GM18502 (cell line): ENCODE results near the gene SGPP1.
"Not testable (repeated sequence)": the region's sequence is repeated elsewhere in the genome, so short reads cannot be mapped to it uniquely, and the experiment has no call there.

Experiments used
- ATAC-seq: cut with Tn5 transposase; IDR thresholded peaks from one replicate; pipeline ENCODE4 v1.9.1; 2021; ENCODE audit warnings: mild to moderate bottlenecking; ENCODE audit not compliant: unreplicated experiment, poor library complexity

Gene SGPP1

GRCh38 chr14:63642656-63643382 lies 85.0 kb downstream of the SGPP1 start:
- no peak for ATAC-seq

DNA sequence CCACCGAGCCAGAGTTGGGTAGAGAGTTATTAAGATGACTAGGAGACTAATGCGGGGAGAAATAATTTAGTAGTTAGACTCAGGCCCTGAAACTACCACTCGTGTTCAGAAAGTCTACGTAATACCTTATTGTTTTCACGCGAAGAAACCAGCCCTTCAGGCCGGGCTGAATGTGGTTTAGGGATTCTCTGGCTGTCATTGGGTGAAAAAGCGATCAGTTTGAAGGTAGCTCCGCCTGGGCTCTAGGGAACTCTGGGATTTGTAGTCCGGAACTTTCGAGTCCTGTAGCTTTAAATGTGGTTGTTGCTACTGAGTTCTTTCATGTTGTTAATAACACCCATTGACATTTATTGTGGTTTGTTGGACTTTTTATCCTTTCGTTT lies 85.6 kb downstream of the SGPP1 start:
- peak; percentile 65 for ATAC-seq

- peak; percentile 88 for ATAC-seq
Measured at GRCh38 chr14:63641473-63642228, 86.2 kb downstream of the SGPP1 start, which contains the start of gene WDR89. WDR89 (minus strand) TSS chr14:63641871; CDS start chr14:63599942, 41,929 bp downstream.

DNA sequence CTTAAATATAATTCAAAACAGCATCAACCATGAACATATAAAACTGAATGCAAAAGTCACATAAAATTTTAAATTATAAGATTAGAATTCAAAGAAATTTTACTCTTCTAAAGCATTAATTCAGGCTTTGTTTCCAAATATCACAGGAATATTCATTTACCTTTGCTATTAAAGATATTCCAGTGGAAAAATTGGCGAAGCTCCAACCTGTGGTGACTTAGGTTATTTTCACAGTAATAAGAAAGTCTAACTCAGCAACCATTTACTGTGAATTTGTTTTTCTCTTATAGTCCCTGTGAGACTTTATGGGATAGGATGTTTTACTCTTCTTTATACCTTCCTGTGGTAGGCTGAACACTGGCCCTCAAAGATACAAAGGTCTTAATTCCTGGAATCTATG lies 89.4 kb downstream of the SGPP1 start:
- ATAC-seq = no peak

DNA sequence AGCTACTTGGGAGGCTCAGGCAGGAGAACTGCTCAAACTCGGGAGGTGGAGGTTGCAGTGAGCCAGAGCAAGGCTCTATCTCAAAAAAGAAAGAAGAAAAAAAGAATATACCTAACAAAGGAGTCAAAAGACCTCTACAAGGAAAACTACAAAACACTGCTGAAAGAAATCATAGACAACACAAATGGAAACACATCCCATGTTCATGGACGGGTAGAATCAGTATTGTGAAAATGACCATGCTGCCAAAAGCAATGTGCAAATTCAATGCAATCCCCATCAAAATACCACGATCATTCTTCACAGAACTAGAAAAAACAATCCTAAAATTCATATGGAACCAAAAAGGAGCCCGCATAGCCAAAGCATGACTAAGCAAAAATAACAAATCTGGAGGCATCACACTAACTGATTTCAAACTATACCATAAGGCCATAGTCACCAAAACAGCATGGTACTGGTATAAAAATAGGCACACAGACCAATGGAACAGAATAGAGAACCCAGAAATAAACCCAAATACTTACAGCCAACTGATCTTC lies 91.7 kb downstream of the SGPP1 start:
- ATAC-seq = not testable (repeated sequence)
